IPS DF 19.7 (cell line): Measurements from ENCODE around the gene DCD.
"Not testable (repeated sequence)": the region's sequence is repeated elsewhere in the genome, so short reads cannot be mapped to it uniquely, and the experiment has no call there.

Experiments used
- DNase-seq: peaks from one replicate; pipeline ENCODE4 v3.0.0-alpha.2; 2013; ENCODE audit warnings: low read depth, low spot score

The DCD gene

GRCh38 chr12:54648265-54648664 is at the start of gene DCD:
Gene DCD, minus strand, starts transcription at chr12:54648365. Its CDS starts 62 bp downstream, at chr12:54648303.
- no peak for DNase-seq

- DNase-seq: no peak
These were observed 49.7 kb upstream of the DCD start for GRCh38 chr12:54697851-54698250.

DNA sequence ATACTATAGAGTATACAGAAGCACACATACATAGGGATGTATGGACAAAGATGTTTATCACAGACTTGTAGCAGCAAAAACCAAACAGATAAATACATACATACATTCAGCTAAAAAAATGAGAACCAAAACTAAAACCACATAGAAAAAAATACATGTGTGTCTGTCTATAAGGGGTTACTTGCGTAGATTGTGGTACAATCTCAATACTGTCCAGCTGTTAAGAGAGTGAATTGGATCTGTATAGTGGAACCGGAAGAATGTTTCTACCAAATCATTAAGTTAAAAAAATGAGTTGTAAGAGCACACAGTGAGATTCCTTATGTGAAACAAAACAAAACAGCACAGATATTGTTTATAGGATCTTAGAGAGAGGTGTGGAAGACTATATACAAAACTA is 44.2 kb upstream of the DCD start:
- DNase-seq: no peak

DNA sequence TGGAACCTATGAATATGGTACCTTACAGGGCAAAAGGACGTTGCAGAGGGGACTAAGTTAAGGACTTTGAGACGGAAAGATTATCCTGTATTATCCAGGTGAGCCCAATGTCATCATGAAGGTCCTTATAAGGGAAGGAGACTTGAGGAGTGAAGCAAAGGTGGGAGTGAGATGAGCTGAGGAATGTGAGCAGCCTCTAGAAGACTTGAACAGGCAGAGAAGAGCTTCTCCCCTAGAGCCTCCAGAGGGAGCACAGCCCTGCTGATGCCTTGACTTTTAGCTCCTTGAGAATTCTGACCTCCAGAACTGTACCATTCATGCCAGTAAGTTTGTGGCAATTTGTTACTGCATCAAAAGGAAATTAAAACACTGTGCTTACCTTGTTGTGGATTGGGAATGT is 41.8 kb upstream of the DCD start:
- peak; percentile 75 for DNase-seq

GRCh38 chr12:54689034-54689372 is 40.8 kb upstream of the DCD start:
- no peak for DNase-seq

DNA sequence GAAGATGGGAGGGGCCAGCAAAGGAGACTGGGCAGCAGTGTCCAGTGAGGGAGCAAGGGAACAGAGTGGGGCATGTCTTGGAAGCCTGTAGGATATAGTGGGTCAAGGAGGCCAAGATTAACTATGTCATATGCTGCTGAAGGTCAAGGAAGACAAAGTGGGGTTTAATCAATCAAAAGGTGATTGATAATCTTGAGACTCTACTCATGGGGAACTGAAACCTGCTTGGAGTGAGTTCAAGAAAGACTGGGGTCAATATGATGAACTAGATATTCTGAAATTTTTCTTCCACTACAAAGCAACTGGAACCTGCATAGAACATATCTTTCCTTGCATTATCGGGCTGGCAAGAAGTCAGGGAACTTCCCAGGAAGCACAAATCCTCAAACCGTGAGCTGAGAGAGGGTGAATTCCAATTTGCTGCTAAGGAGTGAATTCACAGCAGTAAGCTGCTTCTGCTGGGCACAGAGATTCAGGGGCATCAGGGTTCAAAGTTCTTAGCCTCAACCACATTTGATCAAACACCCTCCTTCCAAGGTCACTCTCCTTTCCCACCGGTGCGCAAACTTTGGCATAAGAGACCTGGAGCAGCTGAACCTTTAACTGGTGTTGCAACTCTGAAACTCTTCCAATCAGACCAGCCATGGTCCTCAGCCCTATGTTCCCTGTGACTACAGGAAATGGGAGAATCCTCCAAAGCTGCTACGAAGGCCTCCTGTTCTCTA is 40.3 kb upstream of the DCD start:
- no peak for DNase-seq

- DNase-seq: no peak
These were observed 36.8 kb upstream of the DCD start for GRCh38 chr12:54684636-54685630.

- DNase-seq: peak; percentile 88
These were observed 35.2 kb upstream of the DCD start for GRCh38 chr12:54683398-54683797.

DNA sequence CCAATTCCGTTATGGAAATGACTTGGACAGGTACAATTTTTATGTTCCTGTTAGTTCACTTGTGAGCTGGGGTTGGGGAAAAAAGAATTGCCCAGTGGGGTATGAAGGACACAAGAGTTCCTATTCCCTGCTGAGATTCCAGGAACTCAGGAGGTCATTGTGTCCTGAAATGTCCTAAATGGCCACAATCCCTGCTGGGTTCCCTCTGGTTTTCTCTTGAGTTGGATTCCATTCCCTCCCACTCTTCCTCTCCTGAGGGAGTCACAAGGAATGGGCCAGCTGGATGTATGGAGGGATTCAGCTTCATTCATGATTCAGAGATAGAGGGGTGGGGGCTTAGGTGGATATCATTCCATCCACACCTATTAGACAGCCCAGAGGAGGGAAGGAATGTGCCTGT is 34.5 kb upstream of the DCD start:
- DNase-seq: no peak

DNA sequence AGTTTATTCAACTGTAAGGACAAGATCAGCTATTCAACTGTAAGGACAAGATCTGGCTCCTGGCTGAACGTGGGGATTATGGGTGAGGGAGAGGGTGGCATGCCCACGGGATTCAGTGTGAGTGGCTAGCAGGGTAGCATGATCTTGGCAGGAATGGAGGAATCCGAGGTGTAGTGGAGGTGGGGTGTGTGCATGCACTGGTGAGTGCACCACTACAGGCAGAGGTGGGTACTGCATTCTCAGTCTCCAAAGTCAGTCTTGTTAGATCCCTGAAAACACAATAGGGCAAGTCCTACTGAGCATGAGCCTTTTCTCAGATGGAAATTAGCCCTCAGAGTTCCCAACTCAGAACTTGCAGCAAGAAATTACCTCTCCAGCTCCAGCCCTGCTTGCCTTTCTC is 32.2 kb upstream of the DCD start:
- peak; percentile 72 for DNase-seq

DNA sequence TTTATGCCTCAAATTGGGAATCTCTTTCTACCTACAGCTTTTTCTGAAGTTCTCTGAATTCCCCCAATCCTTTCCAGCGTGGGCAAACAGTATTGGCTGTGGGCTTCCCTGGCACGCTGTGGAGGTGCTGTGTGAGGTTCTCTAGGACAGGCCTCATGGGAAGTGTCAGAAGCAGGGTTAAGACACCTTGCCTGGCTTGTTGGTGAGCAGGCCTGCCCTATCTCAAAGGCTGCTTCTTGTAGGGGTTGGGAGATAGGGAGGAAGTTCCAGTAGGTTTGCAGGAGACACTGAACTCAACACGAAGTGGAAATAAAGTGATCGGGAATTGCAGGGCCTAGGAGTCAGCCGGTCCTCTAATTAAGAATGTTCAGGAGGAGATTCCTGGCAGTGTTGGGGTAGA is 30.0 kb upstream of the DCD start:
- no peak for DNase-seq

DNA sequence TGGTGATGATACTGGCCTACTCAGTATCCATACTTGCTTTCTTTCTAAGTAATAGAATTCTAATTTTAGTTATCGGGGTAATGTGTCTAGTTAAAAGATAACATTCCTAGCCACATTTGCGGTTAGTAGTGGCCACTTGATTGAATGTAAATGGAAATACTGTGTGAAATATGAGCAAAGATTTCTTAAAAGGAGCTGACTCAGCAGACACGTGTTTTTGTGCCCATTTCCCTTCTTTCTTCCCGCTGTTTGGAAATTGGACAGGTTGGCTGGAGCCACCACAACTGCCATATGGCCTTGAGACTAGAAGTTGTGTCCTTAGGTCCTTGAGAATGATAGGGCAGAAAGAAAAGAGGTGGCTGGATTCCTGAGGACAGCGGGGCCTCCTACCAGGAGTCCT is 19.8 kb upstream of the DCD start:
- no peak for DNase-seq

DNA sequence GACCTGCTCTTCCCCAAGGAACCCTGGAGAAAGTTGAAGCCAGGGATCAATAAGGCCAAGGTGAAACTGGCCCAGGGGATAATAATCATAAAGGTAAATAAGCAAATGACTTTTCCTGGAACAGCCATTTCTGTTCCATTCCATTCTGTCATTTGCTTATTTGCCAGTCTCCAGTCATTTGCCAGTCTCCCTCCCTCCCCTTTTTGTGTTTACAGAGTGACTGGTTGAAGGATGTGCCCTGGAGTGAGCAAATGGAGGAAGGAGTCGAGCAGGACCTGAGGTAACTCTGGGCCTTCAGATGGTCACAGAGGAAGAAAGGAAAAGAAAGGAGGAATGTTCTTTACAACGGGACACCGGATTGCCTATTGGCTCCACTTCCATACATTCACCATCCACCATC is 17.8 kb upstream of the DCD start:
- no peak for DNase-seq

GRCh38 chr12:54665022-54665635 is 17.0 kb upstream of the DCD start:
- not testable (repeated sequence) for DNase-seq

- DNase-seq: no peak
These were observed 15.4 kb upstream of the DCD start for GRCh38 chr12:54663603-54664002.

DNA sequence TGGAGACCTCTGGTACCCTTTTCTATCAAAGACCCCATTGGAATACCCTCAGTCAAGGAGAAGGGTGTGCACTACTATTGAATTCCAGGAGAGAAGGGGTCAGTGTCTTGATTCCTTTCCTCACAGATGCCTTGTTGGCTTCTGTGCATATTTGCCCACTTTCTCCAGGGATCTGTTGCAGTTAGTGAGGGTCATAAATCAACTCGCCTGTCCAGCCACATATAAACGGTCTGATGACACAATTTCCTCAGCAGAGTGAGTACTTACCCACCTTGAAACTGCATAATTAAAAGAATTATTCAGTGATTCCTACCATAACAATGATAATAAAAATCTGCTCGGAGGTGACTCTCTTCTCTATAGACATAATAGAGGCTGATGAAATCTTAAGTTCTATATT is 13.9 kb upstream of the DCD start:
- DNase-seq: no peak

DNA sequence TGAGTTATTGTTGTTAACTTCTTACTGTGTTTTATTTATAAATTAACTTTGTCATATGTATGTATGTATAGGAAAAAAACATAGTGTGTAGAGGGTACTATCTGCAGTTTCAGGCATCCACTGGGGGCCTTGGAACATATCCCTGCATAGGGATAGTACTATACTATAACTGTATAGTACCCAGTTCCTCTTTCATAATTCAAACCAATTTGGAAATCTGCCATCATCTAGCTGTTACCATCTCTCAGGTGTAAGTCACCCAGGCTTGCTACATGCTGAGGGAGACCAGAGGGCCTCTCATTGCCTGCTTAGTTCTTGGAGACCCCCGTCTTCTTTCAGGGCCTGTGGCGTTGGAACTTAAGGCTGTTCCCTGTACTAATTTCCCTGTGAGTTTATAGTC is 12.9 kb upstream of the DCD start:
- DNase-seq: no peak

GRCh38 chr12:54660320-54660962 is 12.3 kb upstream of the DCD start:
- no peak for DNase-seq

DNA sequence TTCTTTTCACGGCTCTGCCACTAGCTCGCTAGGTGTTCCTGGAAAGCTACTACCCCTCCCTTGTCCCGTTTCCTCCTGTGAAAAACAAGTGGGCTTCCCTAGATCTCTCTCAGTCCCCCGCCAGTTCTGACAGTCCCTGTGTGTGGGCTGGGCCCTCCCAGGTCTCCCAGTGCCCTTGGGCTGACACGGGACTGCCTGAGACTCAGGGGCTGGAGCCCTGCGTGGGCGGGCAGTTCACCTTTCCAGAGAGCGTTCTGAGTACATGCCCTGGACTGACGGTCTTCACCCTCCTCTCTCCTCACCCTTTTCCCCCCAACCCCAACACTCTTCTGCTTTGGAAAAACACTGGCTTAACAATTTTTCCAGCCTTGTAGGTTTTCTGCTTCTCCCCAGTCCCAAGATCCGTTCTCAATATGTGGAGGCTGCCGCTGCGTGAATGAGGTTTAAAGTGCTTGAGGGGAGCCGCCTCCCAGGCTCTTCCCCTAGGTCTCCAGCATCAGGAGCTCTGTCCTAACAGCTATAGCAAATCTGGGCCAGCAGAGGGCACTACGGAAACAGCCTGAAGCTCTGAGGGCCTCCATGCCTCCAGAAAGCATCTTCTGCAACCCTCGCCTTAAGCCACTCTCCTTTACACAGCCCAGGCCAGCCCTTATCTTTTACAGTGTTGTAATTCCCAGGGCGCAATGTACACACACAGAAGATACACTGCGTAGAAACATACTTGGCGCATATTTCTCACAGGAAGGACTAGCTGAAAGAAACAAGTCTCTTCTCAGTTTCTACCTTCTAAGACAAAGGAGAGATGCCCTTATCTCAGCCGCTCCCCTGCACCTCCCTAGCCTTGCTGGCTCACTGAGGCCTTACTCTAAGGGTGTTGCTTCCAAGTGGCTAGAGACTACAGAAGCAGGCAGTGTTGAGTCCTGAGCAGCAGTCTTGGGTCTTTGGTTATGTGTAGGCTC is 10.4 kb upstream of the DCD start:
- peak; percentile 59 for DNase-seq

DNA sequence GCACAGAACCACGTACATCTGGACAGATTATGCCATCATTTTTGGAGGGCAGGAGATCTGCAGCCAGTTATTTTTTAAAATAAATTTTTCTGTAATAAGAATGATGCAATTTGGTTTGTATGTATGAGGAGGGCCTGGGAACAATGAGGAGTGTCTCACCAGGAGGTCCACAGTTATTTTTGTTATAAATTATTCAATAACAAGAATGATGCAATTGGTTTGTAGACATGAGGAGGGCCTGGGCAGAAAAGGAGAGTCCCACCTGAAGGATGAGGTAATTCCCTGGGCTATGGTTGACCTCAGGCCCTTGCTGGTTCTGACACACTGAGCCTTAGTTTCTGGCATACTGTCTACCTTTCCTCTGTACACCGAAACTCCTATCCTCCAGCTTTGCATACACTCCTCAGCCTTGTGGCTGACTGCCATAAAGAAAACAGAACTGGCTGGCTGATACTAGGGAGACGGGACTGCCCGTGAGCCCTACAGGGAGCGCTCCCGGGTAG is 9.0 kb upstream of the DCD start:
- DNase-seq: no peak

DNA sequence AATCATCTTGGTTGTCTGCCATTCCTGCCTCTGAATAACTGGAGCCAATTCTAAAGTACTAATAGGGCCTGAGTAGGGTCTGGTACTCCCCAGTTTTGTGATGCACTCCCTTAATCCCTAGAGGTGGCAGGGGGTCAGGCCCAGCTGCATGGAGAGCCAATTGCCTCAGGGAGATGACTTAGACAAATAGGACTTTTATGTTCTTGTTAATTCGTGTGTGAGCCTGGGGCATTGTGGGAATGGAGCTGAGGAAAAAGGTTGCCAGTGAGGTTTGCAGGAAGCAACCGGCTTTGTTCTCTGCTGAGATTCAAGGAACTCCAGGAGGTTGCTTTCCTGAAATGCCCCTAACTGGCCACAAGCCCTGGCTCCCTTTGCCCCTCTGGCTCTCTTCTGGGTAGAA is 6.8 kb upstream of the DCD start:
- DNase-seq: no peak
